T-helper 1 cell (primary cell): ENCODE results near the gene VTCN1.
"Not testable (repeated sequence)": the region's sequence is repeated elsewhere in the genome, so short reads cannot be mapped to it uniquely, and the experiment has no call there.

ENCODE experiments used
- DNase-seq, 5 donors: peaks; one replicate each; pipeline ENCODE4 v3.0.0-alpha.2; 2012 to 2020

VTCN1 gene

GRCh38 chr1:117121589-117122329 is 89.0 kb downstream of the VTCN1 start, which contains the start of gene TRIM45:
Gene TRIM45, minus strand, starts transcription at chr1:117121749. Its CDS starts 548 bp downstream, at chr1:117121201.
- peak; percentile 61 to 89 (median 67) for DNase-seq

- peak in 1 of 5 donors; percentile 9 for DNase-seq
Measured at GRCh38 chr1:117120774-117121588, 89.7 kb downstream of the VTCN1 start.

- not testable (repeated sequence) for DNase-seq
Measured at GRCh38 chr1:117119144-117119543, 91.6 kb downstream of the VTCN1 start.

- DNase-seq, result no peak
Measured at GRCh38 chr1:117118137-117118536, 92.6 kb downstream of the VTCN1 start.

- no peak for DNase-seq
Measured at GRCh38 chr1:117117697-117118096, 93.0 kb downstream of the VTCN1 start.

GRCh38 chr1:117116784-117117130 is 94.0 kb downstream of the VTCN1 start:
- DNase-seq, result no peak

GRCh38 chr1:117116090-117116783 is 94.5 kb downstream of the VTCN1 start:
- no peak for DNase-seq

GRCh38 chr1:117114877-117115276 is 95.8 kb downstream of the VTCN1 start:
- DNase-seq, result no peak

GRCh38 chr1:117113199-117113598 is 97.5 kb downstream of the VTCN1 start:
- no peak for DNase-seq

- DNase-seq, result no peak
Measured at GRCh38 chr1:117112047-117112717, 98.5 kb downstream of the VTCN1 start.

- no peak for DNase-seq
Measured at GRCh38 chr1:117110774-117111173, 100.0 kb downstream of the VTCN1 start.

- DNase-seq, result no peak
Measured at GRCh38 chr1:117107364-117107763, 103.4 kb downstream of the VTCN1 start.

- peak in 1 of 5 donors; percentile 24 for DNase-seq
Measured at GRCh38 chr1:117106478-117106877, 104.2 kb downstream of the VTCN1 start.

- DNase-seq, result no peak
Measured at GRCh38 chr1:117105722-117106121, 105.0 kb downstream of the VTCN1 start.

GRCh38 chr1:117104986-117105385 is 105.7 kb downstream of the VTCN1 start:
- DNase-seq, result no peak

GRCh38 chr1:117101858-117102257 is 108.9 kb downstream of the VTCN1 start:
- DNase-seq, result not testable (repeated sequence)

- DNase-seq, result no peak
Measured at GRCh38 chr1:117101334-117101733, 109.4 kb downstream of the VTCN1 start.

- no peak for DNase-seq
Measured at GRCh38 chr1:117098287-117098890, 112.3 kb downstream of the VTCN1 start.

- no peak for DNase-seq
Measured at GRCh38 chr1:117097443-117097842, 113.3 kb downstream of the VTCN1 start.

GRCh38 chr1:117096951-117097408 is 113.7 kb downstream of the VTCN1 start:
- DNase-seq, result no peak

- no peak for DNase-seq
Measured at GRCh38 chr1:117094841-117095604, 115.7 kb downstream of the VTCN1 start.
